ENCODE measurements around the gene TMIGD1.

- TF ChIP-seq CTCF (IDR thresholded peaks at IDR 0.05; ENCODE audit: low read length) (no peak), EZH2 (optimal IDR thresholded peaks at IDR 0.05; ENCODE audit: low read depth, low read length) (no peak), EZH2phosphoT487 (IDR thresholded peaks at IDR 0.05; ENCODE audit: low read length) (no peak)
Observed at GRCh38 chr17:30349252-30349651, 15.4 kb upstream of the TMIGD1 start.
